ENCODE data around the gene FAP.

DNA sequence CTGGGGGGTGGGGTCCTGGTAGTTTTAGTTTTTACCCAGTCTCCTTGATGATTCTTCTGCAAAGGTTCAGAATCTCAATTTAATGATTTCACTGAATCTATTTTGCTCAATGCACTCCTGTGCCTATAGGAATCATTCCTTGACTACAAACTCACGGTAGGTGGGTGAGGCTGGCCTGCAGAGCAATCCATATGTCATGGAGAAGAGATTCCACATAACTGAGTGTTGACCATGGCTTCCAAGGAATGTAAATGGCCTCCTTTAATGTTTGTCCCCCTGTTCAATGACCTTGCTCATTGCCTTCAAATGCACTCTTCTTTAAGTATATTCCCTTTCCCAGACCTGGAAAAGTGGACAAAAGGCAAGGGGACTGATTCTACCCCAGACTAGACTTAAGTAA is 12.5 kb downstream of the FAP start:
- TF ChIP-seq, protein P1, sequence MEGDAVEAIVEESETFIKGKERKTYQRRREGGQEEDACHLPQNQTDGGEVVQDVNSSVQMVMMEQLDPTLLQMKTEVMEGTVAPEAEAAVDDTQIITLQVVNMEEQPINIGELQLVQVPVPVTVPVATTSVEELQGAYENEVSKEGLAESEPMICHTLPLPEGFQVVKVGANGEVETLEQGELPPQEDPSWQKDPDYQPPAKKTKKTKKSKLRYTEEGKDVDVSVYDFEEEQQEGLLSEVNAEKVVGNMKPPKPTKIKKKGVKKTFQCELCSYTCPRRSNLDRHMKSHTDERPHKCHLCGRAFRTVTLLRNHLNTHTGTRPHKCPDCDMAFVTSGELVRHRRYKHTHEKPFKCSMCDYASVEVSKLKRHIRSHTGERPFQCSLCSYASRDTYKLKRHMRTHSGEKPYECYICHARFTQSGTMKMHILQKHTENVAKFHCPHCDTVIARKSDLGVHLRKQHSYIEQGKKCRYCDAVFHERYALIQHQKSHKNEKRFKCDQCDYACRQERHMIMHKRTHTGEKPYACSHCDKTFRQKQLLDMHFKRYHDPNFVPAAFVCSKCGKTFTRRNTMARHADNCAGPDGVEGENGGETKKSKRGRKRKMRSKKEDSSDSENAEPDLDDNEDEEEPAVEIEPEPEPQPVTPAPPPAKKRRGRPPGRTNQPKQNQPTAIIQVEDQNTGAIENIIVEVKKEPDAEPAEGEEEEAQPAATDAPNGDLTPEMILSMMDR (IDR thresholded peaks at IDR 0.05), result no peak
- TF ChIP-seq ZFX (IDR thresholded peaks at IDR 0.05; ENCODE audit: borderline replicate concordance), result no peak
